HG03060 (cell line): ENCODE results near the gene SLC25A43.
"Not testable (repeated sequence)": the region's sequence is repeated elsewhere in the genome, so short reads cannot be mapped to it uniquely, and the experiment has no call there.

ENCODE experiments used
- ATAC-seq: cut with Tn5 transposase; IDR thresholded peaks from one replicate; pipeline ENCODE4 v1.9.1; 2021; ENCODE audit warnings: low read depth, moderate number of reproducible peaks; ENCODE audit not compliant: unreplicated experiment

Gene SLC25A43

GRCh38 chrX:119406776-119407175, 7.6 kb downstream of the SLC25A43 start:
- no peak for ATAC-seq

- ATAC-seq, result no peak
Observed at GRCh38 chrX:119407681-119408080, 8.5 kb downstream of the SLC25A43 start.

- ATAC-seq, result no peak
Observed at GRCh38 chrX:119410027-119410819, 11.1 kb downstream of the SLC25A43 start.

DNA sequence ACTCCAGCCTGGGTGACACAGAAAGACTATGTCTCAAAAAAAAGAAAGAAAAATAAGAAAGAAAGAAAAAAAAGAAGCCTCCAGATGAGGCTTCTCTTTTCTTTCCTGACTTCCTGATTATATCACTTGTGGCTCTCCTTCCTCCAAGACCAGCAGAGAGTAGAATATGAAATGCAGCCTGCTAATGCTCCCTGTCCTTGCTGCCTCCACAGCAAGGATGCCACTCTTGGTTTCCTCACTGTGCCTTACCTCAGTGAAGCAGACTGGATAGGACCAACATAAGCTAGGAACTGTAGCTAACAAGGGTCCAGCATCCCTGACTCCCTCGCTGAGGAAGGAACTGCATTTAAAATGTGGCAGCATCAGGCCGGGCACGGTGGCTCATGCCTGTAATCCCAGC, 11.7 kb downstream of the SLC25A43 start:
- no peak for ATAC-seq

DNA sequence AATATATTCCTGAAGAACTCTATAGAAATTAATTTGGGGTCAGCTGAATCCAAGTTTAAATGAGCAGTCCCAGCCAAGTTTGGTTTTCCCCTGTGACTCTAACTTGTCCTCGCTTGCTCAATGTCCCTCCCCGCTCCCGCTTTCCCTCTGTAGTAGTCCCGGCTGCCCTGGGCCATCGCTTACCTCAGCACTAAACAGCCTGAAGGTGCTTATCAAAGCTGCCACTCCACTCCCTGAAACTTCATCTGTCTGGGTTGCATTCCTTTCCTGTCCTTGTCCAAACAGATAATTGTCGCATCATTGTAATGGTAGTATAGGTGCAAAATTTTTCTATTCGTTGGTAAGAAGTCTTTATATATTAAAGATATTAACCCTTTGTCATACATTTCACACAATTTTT, 12.8 kb downstream of the SLC25A43 start:
- no peak for ATAC-seq

DNA sequence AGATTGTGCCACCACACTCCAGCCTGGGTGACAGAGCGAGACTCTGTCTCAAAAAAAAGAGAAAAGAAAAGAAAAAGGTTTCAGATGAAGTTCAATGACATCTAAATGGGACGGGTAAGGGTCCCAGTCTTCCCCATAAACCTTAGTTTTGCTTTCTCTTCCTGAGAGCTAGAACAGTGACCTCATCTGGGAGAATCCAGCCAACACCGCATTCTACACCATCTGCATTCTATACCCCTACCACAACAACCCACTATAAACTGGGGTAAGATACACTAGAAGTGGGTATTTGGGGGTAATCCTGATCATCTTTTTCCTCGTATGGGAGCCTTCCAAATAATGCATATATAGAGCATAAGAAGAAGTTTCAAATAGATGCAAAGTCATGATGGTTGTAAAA, 18.2 kb downstream of the SLC25A43 start:
- no peak for ATAC-seq

DNA sequence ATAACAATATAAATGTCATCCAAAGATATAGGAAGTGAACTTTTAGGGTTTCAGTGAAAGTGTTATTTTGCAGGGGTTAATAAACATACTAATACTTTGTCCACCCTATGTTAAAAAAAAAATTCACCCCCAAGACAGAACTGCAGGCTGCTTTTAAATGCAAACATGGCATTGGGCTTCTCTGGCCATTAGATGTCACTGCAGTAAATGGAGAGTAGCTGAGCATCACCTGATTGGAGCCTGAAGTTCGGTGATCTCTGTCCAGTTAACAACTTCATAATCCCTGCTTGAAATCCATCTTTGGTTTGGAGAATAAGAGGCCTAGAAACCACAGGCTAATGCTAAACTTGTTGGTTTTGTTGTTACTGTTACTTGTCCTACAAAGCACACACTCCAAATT, 18.7 kb downstream of the SLC25A43 start:
- ATAC-seq, result no peak

- no peak for ATAC-seq
Observed at GRCh38 chrX:119419146-119419545, 20.0 kb downstream of the SLC25A43 start.

DNA sequence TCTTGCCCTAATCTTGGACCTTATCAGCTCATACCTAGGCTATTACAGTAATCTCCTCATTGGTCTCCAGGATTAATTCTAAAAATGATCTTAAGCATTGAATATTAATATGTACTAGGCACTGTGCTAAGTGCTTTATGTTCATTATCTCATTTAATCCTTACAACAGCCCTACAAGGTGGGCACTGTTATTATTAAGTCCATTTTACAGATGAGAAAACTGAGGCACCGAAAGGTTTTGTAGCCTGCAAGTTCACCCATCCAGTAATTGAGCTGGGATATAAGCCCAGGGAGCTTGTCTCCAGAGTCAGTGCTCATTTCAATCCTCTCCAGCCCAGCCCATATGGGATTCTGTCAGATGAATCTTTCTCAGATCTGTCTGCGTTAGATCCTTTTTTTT, 20.8 kb downstream of the SLC25A43 start:
- ATAC-seq, result no peak

GRCh38 chrX:119421016-119421705, 22.0 kb downstream of the SLC25A43 start:
- ATAC-seq, result no peak

DNA sequence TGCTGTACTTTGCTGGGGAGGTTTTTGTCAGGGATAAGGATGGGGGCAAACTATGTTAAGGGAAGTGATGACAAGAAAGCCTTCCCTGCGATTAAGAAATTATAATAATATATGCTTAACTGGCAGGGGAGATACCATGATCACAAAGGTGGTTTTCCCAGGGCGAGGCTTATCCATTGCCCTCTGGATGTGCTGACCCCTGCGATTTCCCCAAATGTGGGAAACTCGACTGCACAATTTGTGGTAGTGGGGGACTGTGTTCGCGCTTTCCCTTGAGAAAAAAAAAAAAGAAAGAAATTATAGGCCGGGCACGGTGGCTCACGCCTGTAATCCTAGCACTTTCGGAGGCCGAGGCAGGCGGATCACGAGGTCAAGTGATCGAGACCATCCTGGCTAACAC, 24.5 kb downstream of the SLC25A43 start:
- no peak for ATAC-seq

- ATAC-seq, result no peak
Observed at GRCh38 chrX:119424999-119425398, 25.9 kb downstream of the SLC25A43 start.

DNA sequence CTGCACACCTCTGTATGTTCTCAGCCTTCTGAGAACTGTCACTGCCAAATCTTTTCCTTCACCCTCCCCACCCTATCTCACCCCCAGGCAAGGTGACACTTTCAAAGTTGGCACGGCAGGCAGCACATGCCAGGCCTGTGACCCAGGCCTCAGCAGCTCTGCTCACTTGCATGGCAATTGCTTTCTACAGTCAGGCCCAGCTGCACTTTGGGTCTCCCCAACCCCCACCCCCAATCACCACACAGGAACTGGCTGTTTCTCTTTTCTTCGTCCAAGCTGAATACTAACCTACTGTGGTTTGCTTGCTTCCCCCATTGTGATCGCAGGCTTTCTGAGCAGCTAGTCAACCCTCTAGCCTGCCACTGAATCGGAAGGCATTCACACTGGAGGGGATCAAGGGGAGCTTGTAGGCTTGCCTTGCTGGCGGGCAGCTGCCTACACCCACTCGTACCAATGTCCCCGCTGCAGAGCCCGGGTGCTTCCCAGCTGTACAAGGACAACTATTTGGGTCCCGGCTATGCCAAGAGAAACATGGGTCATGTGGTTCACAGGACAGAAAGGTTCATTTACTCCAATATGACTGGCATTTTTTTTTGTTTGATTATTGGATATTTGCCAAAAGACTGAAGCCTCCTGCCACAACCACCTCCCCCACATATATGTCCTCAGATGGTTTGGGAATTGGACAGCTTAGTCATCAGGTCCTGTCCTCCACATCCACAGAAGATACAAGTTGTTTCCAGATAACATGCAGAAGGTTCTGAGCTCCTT, 28.1 kb downstream of the SLC25A43 start:
- no peak for ATAC-seq

- ATAC-seq, result no peak
Observed at GRCh38 chrX:119427795-119428185, 28.7 kb downstream of the SLC25A43 start.

DNA sequence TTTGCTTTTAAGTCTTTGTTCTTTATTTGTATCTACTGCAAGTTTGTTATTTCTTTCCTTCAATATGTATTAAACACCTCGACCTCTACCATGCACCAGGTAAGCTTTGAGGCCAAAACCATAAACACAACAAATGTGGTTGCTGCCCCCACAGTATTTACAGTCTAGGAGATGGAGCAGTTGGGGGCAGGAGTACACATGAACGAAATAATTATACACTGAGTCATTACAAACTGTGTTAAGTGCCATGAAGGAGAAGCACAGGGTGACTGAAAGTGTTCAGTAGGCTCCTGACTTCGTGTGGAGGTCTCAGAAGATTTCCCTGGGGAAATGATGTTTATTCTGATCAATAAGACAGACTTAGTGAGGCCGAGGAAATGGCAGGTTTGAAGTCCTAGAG, 30.3 kb downstream of the SLC25A43 start:
- ATAC-seq, result no peak

DNA sequence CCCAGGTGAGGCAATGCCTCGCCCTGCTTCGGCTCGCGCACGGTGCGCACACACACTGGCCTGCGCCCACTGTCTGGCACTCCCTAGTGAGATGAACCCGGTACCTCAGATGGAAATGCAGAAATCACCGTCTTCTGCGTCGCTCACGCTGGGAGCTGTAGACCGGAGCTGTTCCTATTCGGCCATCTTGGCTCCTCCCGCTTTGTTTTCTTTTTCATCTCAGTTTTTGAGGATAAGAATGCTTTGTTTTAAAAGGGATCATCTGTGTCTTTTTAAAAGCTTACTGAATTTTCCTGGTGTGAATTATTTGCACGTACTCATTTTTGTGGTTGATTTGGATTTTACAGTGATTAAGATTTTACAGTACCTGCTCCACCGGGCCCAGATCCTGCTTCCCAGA, 42.2 kb downstream of the SLC25A43 start:
- not testable (repeated sequence) for ATAC-seq

GRCh38 chrX:119442286-119442685, 43.1 kb downstream of the SLC25A43 start:
- ATAC-seq, result no peak

DNA sequence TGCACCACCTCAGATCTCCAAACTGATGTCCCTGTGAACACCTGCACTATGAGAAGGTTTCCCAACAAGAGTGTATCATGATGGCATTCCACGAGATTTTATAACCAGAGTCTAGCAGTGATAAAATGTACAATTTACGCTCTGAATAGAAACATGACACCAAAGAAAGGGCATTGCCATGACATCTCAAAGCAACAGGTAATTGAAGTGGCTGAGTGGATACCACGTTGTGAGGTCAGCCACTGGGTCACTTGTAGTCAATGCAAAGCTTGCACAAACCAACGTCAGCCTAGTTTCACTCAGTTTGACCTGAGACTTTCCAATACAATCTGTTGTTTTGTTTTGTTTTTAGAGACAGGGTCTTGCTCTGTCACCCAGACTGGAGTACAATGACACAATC, 54.1 kb downstream of the SLC25A43 start:
- no peak for ATAC-seq

- no peak for ATAC-seq
Observed at GRCh38 chrX:119455264-119455663, 56.1 kb downstream of the SLC25A43 start.

GRCh38 chrX:119459181-119459580, 60.0 kb downstream of the SLC25A43 start:
- ATAC-seq, result no peak

DNA sequence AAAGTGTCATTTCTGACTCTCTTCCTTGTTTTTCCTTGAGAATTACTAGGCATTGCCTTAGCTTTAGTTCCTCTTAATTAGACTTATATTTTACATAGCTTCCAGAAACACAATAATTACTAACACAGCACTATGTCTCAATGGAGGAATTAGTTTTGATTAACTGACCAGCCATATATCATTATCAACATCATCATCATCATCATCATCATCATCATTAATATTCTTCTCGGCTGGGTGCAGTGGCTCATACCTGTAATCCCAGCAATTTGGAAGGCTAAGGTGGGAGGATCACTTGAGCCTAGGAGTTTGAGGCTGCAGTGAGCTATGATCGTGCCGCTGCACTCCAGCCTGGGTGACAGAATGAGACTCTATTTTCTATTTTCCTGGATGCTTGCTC, 66.4 kb downstream of the SLC25A43 start:
- no peak for ATAC-seq
